GM13977 (cell line): ENCODE measurements around the gene HMX1.

Experiments
- DNase-seq: peaks from one replicate; pipeline ENCODE4 v3.0.0; 2012; ENCODE audit warnings: low spot score
- CTCF ChIP-seq: IDR thresholded peaks from 2 replicates; pipeline ENCODE4 v1.5.1; 2012; ENCODE audit warnings: mild to moderate bottlenecking, control low read depth; ENCODE audit not compliant: insufficient read depth; ENCODE audit errors: extremely low read depth, missing control alignments
- in situ Hi-C: fragments of 300-500 bp; cut with MboI; formaldehyde crosslinking; loops from one replicate; pipeline ENCODE4 v1.12.0; 2022; ENCODE audit warnings: low sequenced_read_pairs, low pct_unique_long_range_greater_than_20kb, mixed read lengths, inconsistent platforms; ENCODE audit not compliant: unreplicated experiment

HMX1 gene

GRCh38 chr4:8830611-8831200 is 40.9 kb downstream of the HMX1 start:
- TF ChIP-seq CTCF: no peak
- in situ Hi-C loops: no loop called here
- DNase-seq: no peak

GRCh38 chr4:8830056-8830455 is 41.6 kb downstream of the HMX1 start:
- in situ Hi-C loops: no loop called here
- DNase-seq: no peak
- no peak for TF ChIP-seq CTCF

- in situ Hi-C loops: no loop called here
- no peak for DNase-seq
- TF ChIP-seq CTCF: no peak
Measured at GRCh38 chr4:8829584-8829983, 42.1 kb downstream of the HMX1 start.

- no peak for TF ChIP-seq CTCF
- DNase-seq: no peak
- in situ Hi-C loops: no loop called here
Measured at GRCh38 chr4:8828869-8829268, 42.8 kb downstream of the HMX1 start.

GRCh38 chr4:8821151-8821950 is 50.3 kb downstream of the HMX1 start:
- DNase-seq: no peak
- in situ Hi-C loops: no loop called here

More at GRCh38 chr4:8821151-8821950, 50.3 kb downstream of the HMX1 start:
- no peak for TF ChIP-seq CTCF
